Ishikawa (cell line): ENCODE results near the gene NSL1.

Experiments used
- EP300 ChIP-seq: IDR thresholded peaks from 2 replicates; pipeline ENCODE4 v1.6.1; 2012; ENCODE audit warnings: borderline replicate concordance
- FOXM1 ChIP-seq: IDR thresholded peaks from 2 replicates; pipeline ENCODE4 v1.6.1; 2012; ENCODE audit warnings: low read depth, borderline replicate concordance
- RAD21 ChIP-seq: IDR thresholded peaks from 2 replicates; pipeline ENCODE4 v1.6.1; 2012; ENCODE audit warnings: low read depth
- USF1 ChIP-seq: IDR thresholded peaks from 2 replicates; pipeline ENCODE4 v1.6.1; 2012
- YY1 ChIP-seq: IDR thresholded peaks from 2 replicates; pipeline ENCODE4 v1.6.1; 2012; ENCODE audit warnings: low read depth
- TF ChIP-seq, protein P1 (sequence below): IDR thresholded peaks from 2 replicates; pipeline ENCODE4 v1.6.1; 2012

GRCh38 chr1:212688341-212689047 lies 103.1 kb downstream of the NSL1 start:
- no peak for TF ChIP-seq FOXM1
- no peak for TF ChIP-seq USF1
- TF ChIP-seq EP300: no peak
- no peak for TF ChIP-seq YY1
- TF ChIP-seq RAD21: no peak
- TF ChIP-seq, protein P1, sequence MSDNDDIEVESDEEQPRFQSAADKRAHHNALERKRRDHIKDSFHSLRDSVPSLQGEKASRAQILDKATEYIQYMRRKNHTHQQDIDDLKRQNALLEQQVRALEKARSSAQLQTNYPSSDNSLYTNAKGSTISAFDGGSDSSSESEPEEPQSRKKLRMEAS: no peak
